Measurements from ENCODE around the gene GET4. TPM values are rescaled to one million over a fixed set of nuclear protein-coding genes. Genes with fewer than 3 reads are reported as not detected.

Gene GET4
- total and polyA plus RNA-seq, 2 donors = 11.6 to 42.4 TPM

GRCh38 chr7:880450-880849 lies 4.1 kb downstream of the GET4 start:
- H3K36me3 ChIP-seq (ENCODE audit: insufficient read depth) = no peaks in the 10 kb centered on the region
- no peak for DNase-seq (ENCODE audit: extremely low spot score)
- WGBS = 89% methylated on average over 15 of the region's 15 CpGs
- no peak overlapping the region for H3K27ac ChIP-seq (ENCODE audit: low read depth)
- no peaks in the 10 kb centered on the region for H3K4me1 ChIP-seq (ENCODE audit: insufficient read depth)
- H3K4me3 ChIP-seq (ENCODE audit: low read depth, low read length) = no peak overlapping the region

- Histone ChIP-seq H3K4me3 (ENCODE audit: low read depth, low read length) (no peak overlapping the region), H3K4me1 (ENCODE audit: insufficient read depth) (no peaks in the 10 kb centered on the region), H3K36me3 (ENCODE audit: insufficient read depth) (no peaks in the 10 kb centered on the region), H3K27ac (ENCODE audit: low read depth) (no peak overlapping the region)
- 93% methylated on average over 20 of the region's 20 CpGs for WGBS
- no peak for DNase-seq (ENCODE audit: extremely low spot score)
Observed at GRCh38 chr7:881441-882234, 5.3 kb downstream of the GET4 start.

GRCh38 chr7:882336-883035 lies 6.1 kb downstream of the GET4 start:
- 91% methylated on average over 37 of the region's 37 CpGs for WGBS
- DNase-seq (ENCODE audit: extremely low spot score) = no peak
- no peaks in the 10 kb centered on the region for H3K36me3 ChIP-seq (ENCODE audit: insufficient read depth)
- H3K4me3 ChIP-seq (ENCODE audit: low read depth, low read length) = no peak overlapping the region
- no peak overlapping the region for H3K27ac ChIP-seq (ENCODE audit: low read depth)
- no peaks in the 10 kb centered on the region for H3K4me1 ChIP-seq (ENCODE audit: insufficient read depth)

GRCh38 chr7:883055-884021 lies 7.0 kb downstream of the GET4 start:
- H3K27ac ChIP-seq (ENCODE audit: low read depth) = no peak overlapping the region

GRCh38 chr7:884191-885003 lies 8.0 kb downstream of the GET4 start:
- 85% methylated on average over 31 of the region's 31 CpGs for WGBS
- H3K27ac ChIP-seq (ENCODE audit: low read depth) = no peak overlapping the region
- no peak for DNase-seq (ENCODE audit: extremely low spot score)
- no peak overlapping the region for H3K4me3 ChIP-seq (ENCODE audit: low read depth, low read length)
- no peaks in the 10 kb centered on the region for H3K36me3 ChIP-seq (ENCODE audit: insufficient read depth)
- H3K4me1 ChIP-seq (ENCODE audit: insufficient read depth) = no peaks in the 10 kb centered on the region

More at GRCh38 chr7:883055-884021, 7.0 kb downstream of the GET4 start:
- 82% methylated on average over 50 of the region's 50 CpGs for WGBS
- no peak overlapping the region for H3K4me3 ChIP-seq (ENCODE audit: low read depth, low read length)
- no peaks in the 10 kb centered on the region for H3K36me3 ChIP-seq (ENCODE audit: insufficient read depth)
- no peak for DNase-seq (ENCODE audit: extremely low spot score)
- no peaks in the 10 kb centered on the region for H3K4me1 ChIP-seq (ENCODE audit: insufficient read depth)

GRCh38 chr7:885261-885892 lies 9.0 kb downstream of the GET4 start:
- WGBS = 87% methylated on average over 25 of the region's 25 CpGs
- no peak overlapping the region for H3K27ac ChIP-seq (ENCODE audit: low read depth)
- no peaks in the 10 kb centered on the region for H3K36me3 ChIP-seq (ENCODE audit: insufficient read depth)
- no peaks in the 10 kb centered on the region for H3K4me1 ChIP-seq (ENCODE audit: insufficient read depth)
- H3K4me3 ChIP-seq (ENCODE audit: low read depth, low read length) = no peak overlapping the region
- DNase-seq (ENCODE audit: extremely low spot score) = no peak

- Histone ChIP-seq H3K27ac (ENCODE audit: low read depth) (no peak overlapping the region), H3K4me1 (ENCODE audit: insufficient read depth) (no peaks in the 10 kb centered on the region), H3K36me3 (ENCODE audit: insufficient read depth) (no peaks in the 10 kb centered on the region), H3K4me3 (ENCODE audit: low read depth, low read length) (no peak overlapping the region)
- DNase-seq (ENCODE audit: extremely low spot score) = no peak
- WGBS = 94% methylated on average over 30 of the region's 30 CpGs
Observed at GRCh38 chr7:885893-886625, 9.7 kb downstream of the GET4 start.

GRCh38 chr7:886626-887487 lies 10.5 kb downstream of the GET4 start:
- Histone ChIP-seq H3K4me1 (ENCODE audit: insufficient read depth) (no peaks in the 10 kb centered on the region), H3K4me3 (ENCODE audit: low read depth, low read length) (no peak overlapping the region), H3K27ac (ENCODE audit: low read depth) (no peak overlapping the region), H3K36me3 (ENCODE audit: insufficient read depth) (peaks cover 5% of the 10 kb centered on the region)
- no peak for DNase-seq (ENCODE audit: extremely low spot score)
- WGBS = 91% methylated on average over 40 of the region's 40 CpGs

- Histone ChIP-seq H3K4me3 (ENCODE audit: low read depth, low read length) (no peak overlapping the region), H3K4me1 (ENCODE audit: insufficient read depth) (no peaks in the 10 kb centered on the region), H3K27ac (ENCODE audit: low read depth) (no peak overlapping the region), H3K36me3 (ENCODE audit: insufficient read depth) (peaks cover 5% of the 10 kb centered on the region)
- DNase-seq (ENCODE audit: extremely low spot score) = no peak
- 87% methylated on average over 18 of the region's 18 CpGs for WGBS
Observed at GRCh38 chr7:887488-887820, 11.1 kb downstream of the GET4 start.

GRCh38 chr7:888081-889024 lies 12.0 kb downstream of the GET4 start:
- 90% methylated on average over 43 of the region's 43 CpGs for WGBS
- no peaks in the 10 kb centered on the region for H3K4me1 ChIP-seq (ENCODE audit: insufficient read depth)
- no peak overlapping the region for H3K4me3 ChIP-seq (ENCODE audit: low read depth, low read length)
- DNase-seq (ENCODE audit: extremely low spot score) = no peak
- H3K36me3 ChIP-seq (ENCODE audit: insufficient read depth) = peaks cover 5% of the 10 kb centered on the region
- no peak overlapping the region for H3K27ac ChIP-seq (ENCODE audit: low read depth)

- peaks cover 5% of the 10 kb centered on the region for H3K36me3 ChIP-seq (ENCODE audit: insufficient read depth)
- DNase-seq (ENCODE audit: extremely low spot score) = no peak
- H3K4me1 ChIP-seq (ENCODE audit: insufficient read depth) = no peaks in the 10 kb centered on the region
- no peak overlapping the region for H3K27ac ChIP-seq (ENCODE audit: low read depth)
- no peak overlapping the region for H3K4me3 ChIP-seq (ENCODE audit: low read depth, low read length)
- 93% methylated on average over 15 of the region's 15 CpGs for WGBS
Observed at GRCh38 chr7:889025-889390, 12.7 kb downstream of the GET4 start.
